C4-2B (cell line): ENCODE data around the gene ITGA11.

Experiments used
- H3K27ac ChIP-seq: fragments of 450-650 bp; 2 replicates; pipeline ENCODE4 v1.5.1; 2017
- CTCF ChIP-seq: fragments of 450-650 bp; conservative IDR thresholded peaks from 2 replicates; pipeline ENCODE4 v1.5.1; 2017; ENCODE audit warnings: mild to moderate bottlenecking
- ZFX ChIP-seq: fragments of 450-650 bp; IDR thresholded peaks from 2 replicates; pipeline ENCODE4 v1.6.1; 2017

The ITGA11 gene

GRCh38 chr15:68389936-68390817 is 41.8 kb downstream of the ITGA11 start:
- no peak for TF ChIP-seq CTCF
- no peak for TF ChIP-seq ZFX
- no peak overlapping the region for H3K27ac ChIP-seq

- H3K27ac ChIP-seq: no peak overlapping the region
- TF ChIP-seq CTCF (no peak), ZFX (no peak)
Measured at GRCh38 chr15:68389041-68389930, 42.7 kb downstream of the ITGA11 start.

GRCh38 chr15:68387381-68388143 is 44.4 kb downstream of the ITGA11 start:
- TF ChIP-seq CTCF (no peak), ZFX (no peak)
- no peak overlapping the region for H3K27ac ChIP-seq

- TF ChIP-seq ZFX (no peak), CTCF (no peak)
- no peak overlapping the region for H3K27ac ChIP-seq
Measured at GRCh38 chr15:68386587-68387288, 45.2 kb downstream of the ITGA11 start.

- H3K27ac ChIP-seq: no peak overlapping the region
- TF ChIP-seq CTCF (no peak), ZFX (no peak)
Measured at GRCh38 chr15:68385671-68386586, 46.0 kb downstream of the ITGA11 start.

GRCh38 chr15:68385240-68385561 is 46.8 kb downstream of the ITGA11 start:
- H3K27ac ChIP-seq: no peak overlapping the region
- no peak for TF ChIP-seq ZFX
- TF ChIP-seq CTCF: no peak
